Mammary epithelial cell (primary cell): ENCODE results near the gene TEAD1.

Source experiments
- CTCF ChIP-seq, 2 donors: IDR thresholded peaks in 1 of 2; conservative IDR thresholded peaks in 1 of 2; 2 replicates each; pipeline ENCODE4 v1.5.1; 2011 to 2012; ENCODE audit warnings: inconsistent platforms in 2 of 2, low read length in 2 of 2, mild to moderate bottlenecking in 2 of 2, control low read depth in 1 of 2, low read depth in 1 of 2; ENCODE audit not compliant: insufficient read depth in 1 of 2; ENCODE audit errors: extremely low read depth in 1 of 2
- EZH2 ChIP-seq: IDR thresholded peaks from 2 replicates; pipeline ENCODE4 v1.6.1; 2012; ENCODE audit warnings: low read length, inconsistent platforms, borderline replicate concordance

GRCh38 chr11:12737024-12737423 lies 62.8 kb downstream of the TEAD1 start:
- TF ChIP-seq CTCF (conservative IDR thresholded peaks at IDR 0.05 in 1 of 2, IDR thresholded peaks at IDR 0.05 in 1 of 2; ENCODE audit: extremely low read depth in 1 of 2, insufficient read depth in 1 of 2, low read depth in 1 of 2, low read length in 2 of 2) = no peak
- no peak for TF ChIP-seq EZH2
